Memory B cell (primary cell): ENCODE results near the gene THADA.
A peak's percentile ranks its signal among the peaks of the same experiment; 100 is the strongest.
"Not testable (repeated sequence)": the region's sequence is repeated elsewhere in the genome, so short reads cannot be mapped to it uniquely, and the experiment has no call there.

ENCODE experiments used
- ATAC-seq: fragments of 150-1000 bp; cut with Tn5 transposase; 2 replicates; pipeline ENCODE4 v1.10.0; 2021; ENCODE audit warnings: low read depth, mild to moderate bottlenecking, moderate library complexity
- DNase-seq, 2 donors: peaks; one replicate each; pipeline ENCODE4 v3.0.0; 2022; ENCODE audit warnings: low spot score in 2 of 2
- H3K27ac Mint-ChIP-seq: one replicate; pipeline ENCODE4 v1.8.0; 2022; ENCODE audit warnings: mild to moderate bottlenecking, moderate library complexity, mixed read lengths
- H3K27me3 Mint-ChIP-seq: one replicate; pipeline ENCODE4 v1.8.0; 2022; ENCODE audit warnings: mixed read lengths
- H3K36me3 Mint-ChIP-seq: one replicate; pipeline ENCODE4 v1.8.0; 2022; ENCODE audit warnings: mild to moderate bottlenecking, mixed read lengths
- H3K4me1 Mint-ChIP-seq: one replicate; pipeline ENCODE4 v1.8.0; 2022; ENCODE audit warnings: mixed read lengths
- H3K4me3 Mint-ChIP-seq: one replicate; pipeline ENCODE4 v1.8.0; 2022; ENCODE audit warnings: mild to moderate bottlenecking, moderate library complexity, mixed read lengths
- H3K9me3 Mint-ChIP-seq: one replicate; pipeline ENCODE4 v1.8.0; 2022; ENCODE audit warnings: mixed read lengths

Gene THADA

DNA sequence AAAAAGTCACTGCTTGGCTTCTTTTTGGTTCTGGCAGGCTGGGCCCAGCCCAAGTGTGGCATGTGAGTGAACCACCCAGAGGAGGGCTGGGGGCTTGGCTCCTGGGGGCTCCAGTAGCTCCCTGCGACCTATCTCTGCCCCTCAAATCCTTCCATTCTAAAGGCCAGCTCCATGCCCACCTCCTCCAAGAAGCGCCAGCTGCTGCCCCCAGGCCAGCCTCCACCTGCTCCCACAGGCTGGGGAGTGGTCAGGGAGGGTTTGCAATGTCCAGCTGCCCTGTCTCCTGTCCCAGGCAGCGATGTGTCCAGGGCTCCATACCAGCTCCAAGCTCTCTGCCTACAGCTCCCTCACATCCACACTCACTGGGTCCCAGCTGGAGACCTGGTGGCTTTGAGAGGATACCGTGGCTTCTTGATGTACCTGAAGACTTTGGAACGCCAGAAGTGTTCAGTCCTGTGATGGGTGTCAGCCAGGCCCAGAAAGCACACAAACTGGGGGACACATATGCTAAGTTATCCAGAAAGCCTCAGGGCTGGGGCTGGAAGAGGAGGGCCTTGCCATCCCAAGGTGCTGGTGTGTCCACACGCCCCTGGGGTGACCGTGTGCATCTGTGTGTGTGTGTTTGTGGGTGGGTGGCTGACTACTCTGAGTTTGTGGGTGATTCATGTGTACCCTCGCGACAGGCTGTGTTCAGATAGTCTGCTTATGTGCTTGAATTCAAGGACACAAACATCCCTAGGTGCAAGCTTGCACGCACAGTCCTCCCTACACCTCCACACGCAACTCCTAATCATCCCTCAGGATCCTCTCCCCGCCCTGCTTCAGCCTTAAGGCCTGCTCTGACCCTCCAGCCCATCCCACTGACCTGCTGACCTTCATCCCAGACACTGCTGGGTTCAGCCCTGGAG, 402.8 kb downstream of the THADA start:
- Mint-ChIP-seq H3K27ac (peak overlapping the region; percentile 95), H3K4me3 (no peak overlapping the region), H3K27me3 (no peaks in the 10 kb centered on the region), H3K4me1 (peaks cover 37% of the 10 kb centered on the region), H3K9me3 (peaks cover 1% of the 10 kb centered on the region), H3K36me3 (no peaks in the 10 kb centered on the region)
- no peak for ATAC-seq
- DNase-seq, result no peak

DNA sequence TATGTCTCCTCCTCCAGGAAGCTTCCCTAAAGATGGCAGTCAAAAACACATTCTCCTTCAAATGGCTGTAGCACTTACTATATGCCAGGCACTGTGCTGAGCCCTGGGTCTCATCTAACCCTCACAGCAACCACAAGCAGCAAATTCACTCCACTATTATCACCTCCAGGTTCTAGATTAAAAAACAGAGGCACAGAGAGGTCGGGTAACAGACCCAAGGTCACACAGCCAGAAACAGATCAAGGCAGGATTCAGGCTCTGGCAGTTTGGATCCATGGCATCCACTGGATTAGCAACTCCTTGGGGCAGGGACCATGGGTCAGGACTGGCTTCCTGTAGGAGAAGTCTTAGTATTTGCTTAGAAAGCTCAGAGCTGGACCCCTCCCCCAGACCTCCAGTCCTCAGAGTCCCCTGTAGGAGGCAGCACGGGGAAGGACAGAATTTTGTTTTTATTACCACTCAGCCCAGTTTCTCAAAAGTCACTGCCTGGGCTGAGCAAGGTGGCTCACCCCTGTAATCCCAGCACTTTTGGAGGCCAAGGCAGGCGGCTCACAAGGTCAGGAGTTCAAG, 403.8 kb downstream of the THADA start:
- H3K36me3 Mint-ChIP-seq, result no peaks in the 10 kb centered on the region
- DNase-seq (no peak), ATAC-seq (no peak)
- peaks cover 1% of the 10 kb centered on the region for H3K9me3 Mint-ChIP-seq
- H3K4me3 Mint-ChIP-seq, result no peak overlapping the region
- H3K27ac Mint-ChIP-seq, result peak overlapping the region; percentile 95
- no peaks in the 10 kb centered on the region for H3K27me3 Mint-ChIP-seq
- peaks cover 35% of the 10 kb centered on the region for H3K4me1 Mint-ChIP-seq

DNA sequence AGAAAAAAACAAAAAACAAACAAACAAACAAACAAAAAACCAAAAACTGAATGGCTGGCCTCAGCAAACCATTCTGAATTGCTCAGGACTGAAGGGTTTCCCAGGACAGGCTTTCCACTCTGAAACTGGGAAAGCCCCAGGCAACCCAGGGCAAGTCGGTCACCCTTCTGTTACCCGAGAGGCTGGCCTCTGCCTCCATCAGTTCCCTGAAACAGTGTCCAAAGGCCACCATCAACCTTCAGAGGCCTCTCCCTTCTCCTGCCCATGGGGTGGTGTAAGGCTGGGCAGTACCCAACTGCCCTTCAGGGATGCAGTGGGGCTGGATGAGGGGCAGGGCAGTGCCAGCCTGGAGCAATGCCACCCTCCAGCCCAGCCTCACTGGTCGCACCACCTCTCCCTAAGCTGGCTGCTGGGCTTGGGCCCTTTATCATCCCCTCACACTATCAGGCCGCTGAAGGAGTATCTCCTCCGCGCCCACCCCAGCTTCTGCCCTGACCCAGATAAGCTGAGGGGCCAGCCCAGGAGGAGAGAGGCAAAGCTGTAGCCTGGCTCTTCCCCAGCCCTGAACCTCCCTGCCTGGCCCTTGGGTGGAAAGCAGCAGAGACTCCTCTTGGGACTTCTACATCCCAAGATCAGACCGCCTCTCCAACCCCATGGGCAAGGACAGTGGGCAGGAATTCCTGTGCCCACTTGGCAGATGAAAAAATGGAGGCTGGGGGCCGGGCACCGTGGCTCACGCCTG, 405.4 kb downstream of the THADA start:
- H3K4me3 Mint-ChIP-seq, result no peak overlapping the region
- no peaks in the 10 kb centered on the region for H3K9me3 Mint-ChIP-seq
- peak overlapping the region; percentile 31 for H3K27ac Mint-ChIP-seq
- no peaks in the 10 kb centered on the region for H3K27me3 Mint-ChIP-seq
- H3K36me3 Mint-ChIP-seq, result no peaks in the 10 kb centered on the region
- ATAC-seq, result no peak
- no peak for DNase-seq
- peaks cover 28% of the 10 kb centered on the region for H3K4me1 Mint-ChIP-seq

DNA sequence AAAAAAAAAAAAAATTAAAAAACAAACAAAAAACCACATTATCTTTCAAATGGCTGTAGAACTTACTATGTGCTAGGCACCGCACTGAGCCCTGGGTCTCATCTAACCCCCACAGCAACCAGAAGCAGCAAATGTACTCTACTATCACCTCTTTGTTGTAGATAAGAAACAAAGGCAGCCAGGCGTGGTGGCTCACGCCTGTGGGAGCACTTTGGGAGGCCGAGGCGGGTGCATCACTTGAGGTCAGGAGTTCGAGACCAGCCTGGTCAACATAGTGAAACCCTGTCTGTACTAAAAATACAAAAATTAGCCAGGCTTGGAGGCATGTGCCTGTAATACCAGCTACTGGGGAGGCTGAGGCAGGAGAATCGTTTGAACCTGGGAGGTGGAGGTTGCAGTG, 406.0 kb downstream of the THADA start:
- H3K27me3 Mint-ChIP-seq, H3K4me3 Mint-ChIP-seq, H3K9me3 Mint-ChIP-seq, H3K27ac Mint-ChIP-seq, ATAC-seq, DNase-seq, H3K36me3 Mint-ChIP-seq: not testable (repeated sequence)
- H3K4me1 Mint-ChIP-seq, result peaks cover 27% of the 10 kb centered on the region

DNA sequence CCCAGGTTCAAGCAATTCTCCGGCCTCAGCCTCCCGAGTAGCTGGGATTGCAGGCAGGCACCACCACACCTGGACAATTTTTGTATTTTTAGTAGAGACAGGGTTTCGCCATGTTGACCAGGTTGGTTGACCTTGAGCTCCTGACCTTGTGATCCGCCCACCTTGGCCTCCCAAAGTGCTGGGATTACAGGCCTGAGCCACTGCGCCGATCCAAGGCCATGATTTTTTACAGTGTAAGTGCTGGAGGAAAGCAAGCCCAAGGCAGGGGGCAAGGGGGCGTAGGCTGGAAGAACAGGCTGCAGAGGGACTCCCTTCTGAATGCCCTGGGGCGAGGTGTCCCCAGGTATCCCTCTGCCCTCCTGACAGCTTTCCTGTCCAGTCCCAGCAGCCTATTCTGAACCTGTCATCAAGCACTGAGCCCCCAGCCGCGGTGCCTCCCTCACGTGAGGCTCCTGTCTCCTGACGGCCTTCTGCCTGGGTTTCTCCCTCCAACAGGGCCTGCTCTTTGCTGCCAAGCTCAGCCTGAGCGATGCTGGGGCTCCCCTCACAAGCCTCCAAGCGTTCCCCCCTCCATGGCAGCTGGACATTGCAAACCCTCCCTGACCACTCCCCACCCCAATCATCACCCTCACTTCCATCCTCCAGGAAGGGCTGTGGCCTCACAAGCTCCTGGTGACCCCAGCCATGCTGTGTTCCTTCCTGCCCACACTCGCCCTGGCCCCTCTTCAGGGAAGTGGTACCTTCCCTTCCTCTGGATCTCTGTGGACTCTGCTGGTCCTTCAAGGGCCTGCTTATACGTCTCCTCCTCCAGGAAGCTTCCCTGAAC, 407.1 kb downstream of the THADA start:
- Mint-ChIP-seq H3K36me3 (no peaks in the 10 kb centered on the region), H3K4me1 (peaks cover 22% of the 10 kb centered on the region), H3K27me3 (no peaks in the 10 kb centered on the region), H3K9me3 (no peaks in the 10 kb centered on the region), H3K27ac (no peak overlapping the region), H3K4me3 (no peak overlapping the region)
- ATAC-seq (no peak), DNase-seq (no peak)

DNA sequence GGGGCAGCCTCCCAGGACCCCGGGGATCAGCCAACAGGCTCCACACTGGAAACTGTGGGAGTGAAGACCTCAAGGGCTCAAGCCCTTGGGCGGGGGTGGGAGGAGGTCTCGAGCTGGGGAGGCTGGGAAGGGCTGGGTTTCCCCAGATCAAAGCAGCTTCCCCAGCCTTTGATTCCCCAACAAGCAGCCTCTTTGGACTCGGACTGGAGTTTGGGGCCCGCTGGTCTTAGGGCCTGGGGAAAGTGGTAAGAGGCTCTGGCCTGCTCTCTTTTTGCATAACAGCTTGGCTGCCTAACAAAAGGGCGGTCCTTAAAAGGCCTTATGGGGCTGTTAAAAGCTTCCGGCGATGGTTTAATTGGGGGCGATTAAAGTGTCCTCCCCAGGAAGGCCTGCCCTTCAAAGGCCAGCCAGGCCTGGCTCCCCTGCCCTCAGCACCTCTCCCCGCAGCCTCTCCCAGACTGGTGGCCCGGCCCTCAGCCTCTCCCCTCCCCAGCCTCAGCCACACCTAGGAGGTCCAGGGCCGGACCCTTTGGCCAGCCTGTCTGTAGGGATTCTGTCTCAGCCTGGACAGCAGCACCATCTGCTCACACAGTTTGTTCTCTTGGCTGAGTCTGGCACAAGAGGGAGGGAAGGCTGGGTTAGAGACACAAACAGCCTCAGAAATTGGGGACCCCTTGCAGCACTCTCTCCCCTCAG, 409.0 kb downstream of the THADA start:
- peaks cover 11% of the 10 kb centered on the region for H3K4me1 Mint-ChIP-seq

DNA sequence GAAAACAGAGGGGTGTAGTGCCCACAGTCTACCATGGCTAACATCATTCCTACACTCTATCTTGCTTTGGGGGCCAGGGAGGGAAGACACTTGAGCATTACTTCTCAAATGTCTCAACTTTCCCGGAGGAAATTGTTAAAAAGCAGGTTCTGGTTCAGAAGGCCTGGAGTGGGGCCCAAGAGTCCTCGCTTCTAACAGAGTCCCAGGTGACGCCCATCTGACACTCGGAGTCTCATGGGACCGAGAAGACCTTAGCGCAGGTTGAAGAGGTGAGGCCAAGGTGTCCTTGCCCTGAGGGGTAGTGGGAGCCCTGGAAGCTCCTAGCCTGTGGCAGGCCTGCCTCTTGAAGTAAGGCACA, 409.5 kb downstream of the THADA start:
- no peak for ATAC-seq
- Mint-ChIP-seq H3K9me3 (no peaks in the 10 kb centered on the region), H3K27ac (peak overlapping the region; percentile 61), H3K4me3 (no peak overlapping the region), H3K27me3 (no peaks in the 10 kb centered on the region), H3K4me1 (peaks cover 12% of the 10 kb centered on the region), H3K36me3 (peaks cover 3% of the 10 kb centered on the region)
- DNase-seq, result no peak

More for the DNA sequence above, 409.0 kb downstream of the THADA start:
- ATAC-seq, result no peak
- Mint-ChIP-seq H3K4me3 (no peak overlapping the region), H3K36me3 (no peaks in the 10 kb centered on the region), H3K27me3 (no peaks in the 10 kb centered on the region), H3K9me3 (no peaks in the 10 kb centered on the region), H3K27ac (no peak overlapping the region)
- no peak for DNase-seq

DNA sequence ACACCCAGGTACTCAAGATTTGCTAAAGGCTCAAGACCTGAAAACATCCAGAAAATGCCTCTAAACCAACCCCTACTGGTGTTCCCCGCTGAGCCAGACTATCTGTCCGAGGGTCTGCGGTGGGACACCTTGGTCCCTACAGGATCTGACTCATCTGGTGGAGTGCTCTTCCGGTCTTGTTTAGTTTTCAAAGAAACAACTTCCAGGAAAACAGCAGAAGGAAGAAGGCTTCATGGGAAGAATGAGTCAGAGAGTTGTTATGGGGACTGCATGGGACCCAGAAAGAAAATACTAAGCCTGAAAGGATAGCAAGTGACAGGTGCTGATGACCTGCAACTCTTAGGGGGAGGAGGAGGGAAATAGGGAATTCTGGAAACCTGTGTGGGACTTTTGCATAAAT, 410.7 kb downstream of the THADA start:
- Mint-ChIP-seq H3K36me3 (peaks cover 6% of the 10 kb centered on the region), H3K27ac (no peak overlapping the region), H3K4me3 (no peak overlapping the region), H3K4me1 (peaks cover 16% of the 10 kb centered on the region), H3K27me3 (no peaks in the 10 kb centered on the region), H3K9me3 (no peaks in the 10 kb centered on the region)
- no peak for DNase-seq
- no peak for ATAC-seq

DNA sequence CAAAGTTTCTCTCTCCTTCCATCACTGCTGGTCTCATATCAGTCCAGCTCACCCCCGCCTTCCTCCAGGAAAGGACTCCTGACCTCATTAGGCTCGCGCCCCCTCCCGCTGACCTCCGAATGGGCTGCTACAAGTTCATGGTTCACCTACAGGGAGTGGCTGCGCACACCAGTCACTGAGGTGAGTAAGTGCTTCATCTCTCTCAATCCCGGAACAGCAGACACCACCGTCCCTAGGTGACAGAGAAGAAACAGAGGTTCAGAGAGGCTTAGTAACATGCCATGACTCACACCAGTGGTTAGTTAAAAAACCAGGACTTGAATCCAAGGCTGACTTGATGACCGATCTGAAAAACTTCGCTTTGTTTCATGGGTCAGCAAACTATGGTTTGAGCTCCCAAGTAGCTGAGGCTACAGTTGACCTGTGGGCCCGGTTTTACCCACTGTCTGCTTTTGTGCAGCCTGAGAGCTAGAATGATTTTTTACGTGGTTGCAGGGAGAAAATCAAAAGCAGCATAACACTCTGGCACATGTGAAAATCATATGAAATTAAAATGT, 411.4 kb downstream of the THADA start:
- no peak overlapping the region for H3K4me3 Mint-ChIP-seq
- H3K27ac Mint-ChIP-seq, result no peak overlapping the region
- no peak for ATAC-seq
- no peaks in the 10 kb centered on the region for H3K9me3 Mint-ChIP-seq
- DNase-seq, result no peak
- peaks cover 16% of the 10 kb centered on the region for H3K4me1 Mint-ChIP-seq
- H3K27me3 Mint-ChIP-seq, result no peaks in the 10 kb centered on the region
- H3K36me3 Mint-ChIP-seq, result peaks cover 6% of the 10 kb centered on the region

DNA sequence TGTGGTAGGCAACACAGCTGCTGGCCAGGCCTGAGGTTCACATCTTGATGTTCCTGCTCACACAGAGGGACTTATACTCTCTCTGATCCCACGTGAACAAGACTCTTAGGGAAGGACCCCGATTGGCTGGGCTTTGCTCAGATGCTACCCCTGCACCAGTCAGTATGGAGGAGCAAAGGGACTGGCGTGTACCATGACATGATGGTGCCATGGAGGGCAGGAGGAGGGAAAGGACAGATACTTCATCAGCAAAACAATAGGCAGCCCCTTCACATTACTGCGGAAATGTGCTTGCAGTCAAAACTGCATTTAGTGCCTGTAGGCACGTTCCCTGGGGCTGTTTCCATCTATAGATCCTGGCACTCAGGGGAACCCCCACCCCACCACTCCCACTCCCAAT, 412.1 kb downstream of the THADA start:
- peaks cover 13% of the 10 kb centered on the region for H3K4me1 Mint-ChIP-seq
- H3K4me3 Mint-ChIP-seq, result no peak overlapping the region
- peaks cover 6% of the 10 kb centered on the region for H3K36me3 Mint-ChIP-seq
- H3K9me3 Mint-ChIP-seq, result no peaks in the 10 kb centered on the region
- no peak for DNase-seq
- no peaks in the 10 kb centered on the region for H3K27me3 Mint-ChIP-seq
- no peak overlapping the region for H3K27ac Mint-ChIP-seq
- ATAC-seq, result no peak

DNA sequence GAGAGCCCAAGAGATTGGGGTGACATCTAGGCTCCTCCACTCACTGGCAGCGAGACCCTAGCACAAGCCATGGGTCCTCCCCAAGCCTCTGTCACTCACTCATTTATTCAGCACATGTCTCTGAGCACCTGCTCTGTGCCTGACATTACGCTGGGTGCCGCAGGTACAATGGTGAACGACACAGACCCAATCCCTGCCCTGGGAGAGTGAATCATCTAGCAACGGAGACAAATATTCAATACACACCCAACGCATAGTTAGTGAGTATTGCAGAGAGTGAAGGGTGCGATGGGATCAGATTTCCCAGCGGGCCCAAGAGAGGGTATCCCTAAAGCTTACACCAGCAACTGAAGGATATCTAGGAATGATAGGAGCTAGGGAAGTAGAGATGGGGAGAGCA, 414.9 kb downstream of the THADA start:
- Mint-ChIP-seq H3K36me3 (peaks cover 6% of the 10 kb centered on the region), H3K27ac (peak overlapping the region; percentile 66), H3K4me1 (peaks cover 18% of the 10 kb centered on the region), H3K4me3 (no peak overlapping the region), H3K27me3 (no peaks in the 10 kb centered on the region), H3K9me3 (no peaks in the 10 kb centered on the region)
- DNase-seq (no peak), ATAC-seq (no peak)
